Activated CD8-positive, alpha-beta T cell treated with anti-CD3 and anti-CD28 coated beads for 36 hours (primary cell): ENCODE results near the gene CASD1. TPM values are rescaled to one million over a fixed set of nuclear protein-coding genes. Genes with fewer than 3 reads are reported as not detected.

Experiments used
- ATAC-seq: fragments of 200-7000 bp; cut with Tn5 transposase; one replicate; pipeline ENCODE4 v1.10.0; 2021; ENCODE audit warnings: mild to moderate bottlenecking, moderate library complexity
- CTCF ChIA-PET: fragments of 350-600 bp; sonication (Branson Sonifier 250); formaldehyde crosslinking; loops from one replicate; lab custom pipeline; 2021; ENCODE audit warnings: antibody characterized with exemption; lab: Charles Lee
- POLR2A ChIA-PET: fragments of 350-600 bp; sonication (Branson Sonifier 250); formaldehyde crosslinking; loops from one replicate; lab custom pipeline; 2021; ENCODE audit warnings: antibody characterized with exemption; lab: Charles Lee
- DNase-seq: peaks from one replicate; pipeline ENCODE4 v3.0.0-alpha.2; 2020
- H3K27ac Mint-ChIP-seq: one replicate; pipeline ENCODE4 v1.8.0; 2021; ENCODE audit warnings: mild to moderate bottlenecking, mixed read lengths
- H3K27me3 Mint-ChIP-seq: one replicate; pipeline ENCODE4 v1.8.0; 2021; ENCODE audit warnings: mixed read lengths
- H3K36me3 Mint-ChIP-seq: one replicate; pipeline ENCODE4 v1.8.0; 2021; ENCODE audit warnings: low read depth, mixed read lengths
- H3K4me1 Mint-ChIP-seq: one replicate; pipeline ENCODE4 v1.8.0; 2021; ENCODE audit warnings: low read depth, mixed read lengths
- H3K4me3 Mint-ChIP-seq: one replicate; pipeline ENCODE4 v1.8.0; 2021; ENCODE audit warnings: mild to moderate bottlenecking, moderate library complexity, mixed read lengths
- H3K9me3 Mint-ChIP-seq: one replicate; pipeline ENCODE4 v1.8.0; 2021; ENCODE audit warnings: mixed read lengths
- intact Hi-C: fragments of 100-400 bp; cut with micrococcal nuclease; formaldehyde crosslinking; loops from one replicate; pipeline ENCODE4 v1.10.0; 2022
- total RNA-seq, 2 experiments: library from RNA; stranded (reverse); gene quantifications; one replicate each; pipeline ENCODE4 v1.2.3, GENCODE V29; 2021
- TF ChIP-seq, protein P1 (sequence below): fragments of 200-600 bp; IDR thresholded peaks from one replicate; pipeline ENCODE4 v1.8.0; 2022; ENCODE audit warnings: antibody characterized with exemption, mild to moderate bottlenecking

The CASD1 gene
- total RNA-seq = 10 to 100 TPM; 12.9 to 17.0 TPM

DNA sequence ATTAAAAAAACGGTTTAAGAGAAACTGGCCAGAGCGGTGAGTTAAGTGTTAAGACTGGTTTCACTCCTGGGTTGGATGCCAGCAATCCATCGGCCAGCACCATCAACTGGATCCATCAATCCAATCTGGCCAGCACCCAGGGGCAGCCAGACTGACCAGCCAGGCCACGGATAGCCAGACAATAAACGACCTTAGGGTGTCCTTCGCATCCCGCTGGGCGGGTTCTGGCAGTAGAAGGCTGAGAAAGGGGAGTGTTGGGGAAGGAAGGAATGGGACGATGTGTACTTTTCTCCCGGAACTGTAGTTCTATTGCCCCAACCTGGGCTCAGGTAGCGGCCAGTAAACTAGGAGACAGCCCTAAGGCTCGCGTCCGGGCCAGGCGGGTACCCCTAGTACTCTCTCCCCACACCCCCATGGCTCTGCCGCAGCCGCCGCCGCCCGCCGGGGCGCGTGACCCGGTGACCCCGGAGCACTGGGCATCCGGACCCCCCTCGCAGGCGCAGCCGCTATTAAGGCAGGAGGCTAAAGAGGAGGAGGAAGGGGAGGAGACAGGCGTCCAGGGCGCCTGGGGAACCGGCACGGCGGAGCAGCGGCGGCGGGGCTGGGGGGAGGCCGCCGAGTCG lies at the start of gene CASD1:
Gene CASD1 (plus strand): TSS at position 546 of the 623 bp plus-strand sequence. CDS start 276 bp downstream, outside the sequence.
- H3K4me3 Mint-ChIP-seq = peak within 1 kb of the TSS; percentile 80
- no peaks in the 10 kb centered on the region for H3K9me3 Mint-ChIP-seq
- peaks cover 6% of the 10 kb centered on the region for H3K36me3 Mint-ChIP-seq
- peak within 1 kb of the TSS; percentile 95 for H3K27ac Mint-ChIP-seq
- no peaks in the 10 kb centered on the region for H3K27me3 Mint-ChIP-seq
- peaks cover 36% of the 10 kb centered on the region for H3K4me1 Mint-ChIP-seq
- intact Hi-C loops = no loop called here
- ATAC-seq = peak; percentile 77
- TF ChIP-seq, protein P1, sequence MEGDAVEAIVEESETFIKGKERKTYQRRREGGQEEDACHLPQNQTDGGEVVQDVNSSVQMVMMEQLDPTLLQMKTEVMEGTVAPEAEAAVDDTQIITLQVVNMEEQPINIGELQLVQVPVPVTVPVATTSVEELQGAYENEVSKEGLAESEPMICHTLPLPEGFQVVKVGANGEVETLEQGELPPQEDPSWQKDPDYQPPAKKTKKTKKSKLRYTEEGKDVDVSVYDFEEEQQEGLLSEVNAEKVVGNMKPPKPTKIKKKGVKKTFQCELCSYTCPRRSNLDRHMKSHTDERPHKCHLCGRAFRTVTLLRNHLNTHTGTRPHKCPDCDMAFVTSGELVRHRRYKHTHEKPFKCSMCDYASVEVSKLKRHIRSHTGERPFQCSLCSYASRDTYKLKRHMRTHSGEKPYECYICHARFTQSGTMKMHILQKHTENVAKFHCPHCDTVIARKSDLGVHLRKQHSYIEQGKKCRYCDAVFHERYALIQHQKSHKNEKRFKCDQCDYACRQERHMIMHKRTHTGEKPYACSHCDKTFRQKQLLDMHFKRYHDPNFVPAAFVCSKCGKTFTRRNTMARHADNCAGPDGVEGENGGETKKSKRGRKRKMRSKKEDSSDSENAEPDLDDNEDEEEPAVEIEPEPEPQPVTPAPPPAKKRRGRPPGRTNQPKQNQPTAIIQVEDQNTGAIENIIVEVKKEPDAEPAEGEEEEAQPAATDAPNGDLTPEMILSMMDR = no peak
- ChIA-PET CTCF (interaction anchor here (0.6 kb wide), 1 partner anchor 59 kb away, joined by 3 read pairs; no protein-coding TSS in a partner anchor), POLR2A (interaction anchor here (0.6 kb wide), 1 partner anchor 1911 kb away, joined by 3 read pairs; no protein-coding TSS in a partner anchor)
- DNase-seq = peak; percentile 66

DNA sequence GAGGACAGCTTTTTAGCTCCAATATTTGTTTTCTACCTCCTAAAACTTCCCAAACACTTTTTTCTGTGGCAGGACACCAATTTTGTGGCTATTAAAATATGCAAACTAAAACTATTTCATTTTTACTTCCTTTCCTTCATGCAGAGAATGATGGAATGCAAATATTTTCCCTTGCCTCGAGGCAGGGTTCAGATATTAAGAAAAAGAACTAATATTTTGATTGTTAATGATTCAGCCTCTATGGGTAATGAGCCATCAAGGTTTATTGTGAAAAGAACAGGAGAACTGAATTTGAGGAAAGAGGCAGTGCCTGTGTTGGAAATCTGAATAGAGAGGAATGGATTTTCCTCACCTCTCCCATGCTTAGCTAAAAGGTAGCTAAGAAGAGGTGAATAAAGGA lies 43.1 kb upstream of the CASD1 start:
- no peak overlapping the region for H3K27ac Mint-ChIP-seq
- DNase-seq (no peak), ATAC-seq (no peak)
- ChIA-PET CTCF (no interaction called here), POLR2A (interaction anchor here (0.5 kb wide), 1 partner anchor 1011 kb away, joined by 4 read pairs; no protein-coding TSS in a partner anchor)
- no peak overlapping the region for H3K4me3 Mint-ChIP-seq
- no peaks in the 10 kb centered on the region for H3K4me1 Mint-ChIP-seq
- TF ChIP-seq, protein P1 = no peak
- peaks cover 3% of the 10 kb centered on the region for H3K9me3 Mint-ChIP-seq
- intact Hi-C loops = no loop called here
- H3K36me3 Mint-ChIP-seq = no peaks in the 10 kb centered on the region
- H3K27me3 Mint-ChIP-seq = peaks cover 4% of the 10 kb centered on the region

DNA sequence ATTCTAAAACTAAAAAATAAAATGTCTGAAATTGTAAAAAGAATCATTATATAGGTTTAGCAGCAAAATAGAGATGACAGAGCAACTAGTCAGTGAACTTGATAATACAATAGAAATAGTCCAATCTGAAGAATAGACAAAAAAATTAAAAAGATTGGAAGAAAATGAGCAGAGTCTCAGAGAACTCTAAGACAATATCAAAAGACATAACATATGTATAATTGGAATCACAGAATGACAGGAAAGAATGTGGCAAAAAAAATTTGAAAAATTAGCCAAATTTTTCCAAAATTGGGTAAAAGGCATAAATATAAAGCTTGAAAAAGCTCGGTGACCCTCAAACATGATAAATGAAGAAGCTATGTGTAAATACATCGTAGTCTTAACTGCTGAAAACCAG lies 38.0 kb upstream of the CASD1 start:
- ATAC-seq (no peak), DNase-seq (no peak)
- Mint-ChIP-seq H3K27me3 (peaks cover 10% of the 10 kb centered on the region), H3K27ac (no peak overlapping the region), H3K36me3 (no peaks in the 10 kb centered on the region), H3K4me3 (no peak overlapping the region), H3K4me1 (no peaks in the 10 kb centered on the region), H3K9me3 (peaks cover 3% of the 10 kb centered on the region)
- POLR2A ChIA-PET = no interaction called here
- intact Hi-C loops = no loop called here
- TF ChIP-seq, protein P1 = no peak
- CTCF ChIA-PET = interaction anchor here (0.6 to 1.0 kb wide), 2 partner anchors 35 to 124 kb away, joined by 3 read pairs; no protein-coding TSS in a partner anchor

DNA sequence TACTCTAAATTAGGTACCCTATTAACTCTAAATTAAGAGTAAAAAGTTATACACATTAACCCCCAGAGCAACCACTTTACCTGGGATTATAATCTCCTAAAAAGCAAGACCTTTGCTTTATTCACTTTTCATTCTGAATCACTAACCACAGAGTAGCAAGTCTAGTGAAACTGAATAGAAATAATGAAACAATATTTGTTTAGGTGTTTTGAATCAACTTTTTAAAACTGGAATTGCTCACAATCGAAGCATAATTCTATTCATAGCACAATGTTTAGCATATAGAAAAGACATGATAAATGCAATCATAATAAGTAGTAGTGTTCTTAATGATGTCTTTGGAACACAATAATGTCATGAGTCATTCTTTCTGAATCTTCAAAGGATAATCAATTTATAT lies 37.0 kb upstream of the CASD1 start:
- Mint-ChIP-seq H3K27me3 (peaks cover 8% of the 10 kb centered on the region), H3K36me3 (no peaks in the 10 kb centered on the region), H3K27ac (no peak overlapping the region), H3K4me3 (no peak overlapping the region), H3K4me1 (no peaks in the 10 kb centered on the region), H3K9me3 (peaks cover 3% of the 10 kb centered on the region)
- TF ChIP-seq, protein P1 = no peak
- CTCF ChIA-PET = no interaction called here
- ATAC-seq (no peak), DNase-seq (no peak)
- intact Hi-C loops = no loop called here
- POLR2A ChIA-PET = no interaction called here

DNA sequence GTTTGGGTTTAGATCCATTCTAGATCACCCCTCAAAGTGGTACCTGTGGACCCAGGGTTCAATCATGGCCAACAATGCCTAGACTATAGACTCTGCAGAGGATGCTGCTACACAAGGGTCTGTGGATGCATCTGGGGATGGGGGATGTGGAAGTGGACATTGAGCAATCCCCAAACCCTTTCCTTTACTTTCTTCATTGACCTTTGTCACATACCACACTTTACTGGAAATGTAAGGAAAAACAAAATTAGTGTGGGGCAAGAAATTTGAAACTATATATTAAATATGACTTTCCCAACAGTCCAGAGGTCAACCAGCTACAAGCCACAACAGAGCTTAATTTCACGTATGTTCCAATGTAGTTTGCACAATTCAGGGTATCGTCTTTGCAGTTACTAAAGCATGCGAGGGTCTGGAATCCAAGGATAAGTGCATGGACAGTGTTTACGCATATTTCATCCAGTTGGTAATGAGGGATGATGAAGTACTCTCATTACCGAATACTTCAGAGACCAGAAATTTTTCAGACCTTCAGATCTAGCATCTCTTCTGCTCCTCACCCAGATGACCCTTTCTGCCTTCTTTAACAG lies 33.3 kb upstream of the CASD1 start:
- CTCF ChIA-PET = no interaction called here

More for the DNA sequence above, 33.3 kb upstream of the CASD1 start:
- H3K27me3 Mint-ChIP-seq = peaks cover 9% of the 10 kb centered on the region
- intact Hi-C loops = no loop called here
- POLR2A ChIA-PET = no interaction called here
- no peaks in the 10 kb centered on the region for H3K9me3 Mint-ChIP-seq
- H3K4me3 Mint-ChIP-seq = no peak overlapping the region
- H3K27ac Mint-ChIP-seq = no peak overlapping the region
- DNase-seq (no peak), ATAC-seq (no peak)
- H3K36me3 Mint-ChIP-seq = no peaks in the 10 kb centered on the region
- no peaks in the 10 kb centered on the region for H3K4me1 Mint-ChIP-seq
- TF ChIP-seq, protein P1 = no peak
